Keratinocyte (primary cell): ENCODE data around the gene FABP6.

Source experiments
- CTCF ChIP-seq, 3 experiments: IDR thresholded peaks in 1 of 3; conservative IDR thresholded peaks in 1 of 3; optimal IDR thresholded peaks in 1 of 3; 2 replicates in 2 of 3; 3 replicates in 1 of 3; pipeline versions ENCODE3 to v1.5.1; 2011; ENCODE audit warnings: low read length in 3 of 3, mild to moderate bottlenecking in 3 of 3, moderate library complexity in 2 of 3, control low read depth in 1 of 3, inconsistent platforms in 1 of 3; ENCODE audit not compliant: insufficient read depth in 2 of 3; ENCODE audit errors: extremely low read depth in 1 of 3
- EZH2 ChIP-seq: IDR thresholded peaks from one replicate; pipeline ENCODE4 v1.6.1; 2012; ENCODE audit warnings: inconsistent platforms, mild to moderate bottlenecking, low read length, moderate library complexity

DNA sequence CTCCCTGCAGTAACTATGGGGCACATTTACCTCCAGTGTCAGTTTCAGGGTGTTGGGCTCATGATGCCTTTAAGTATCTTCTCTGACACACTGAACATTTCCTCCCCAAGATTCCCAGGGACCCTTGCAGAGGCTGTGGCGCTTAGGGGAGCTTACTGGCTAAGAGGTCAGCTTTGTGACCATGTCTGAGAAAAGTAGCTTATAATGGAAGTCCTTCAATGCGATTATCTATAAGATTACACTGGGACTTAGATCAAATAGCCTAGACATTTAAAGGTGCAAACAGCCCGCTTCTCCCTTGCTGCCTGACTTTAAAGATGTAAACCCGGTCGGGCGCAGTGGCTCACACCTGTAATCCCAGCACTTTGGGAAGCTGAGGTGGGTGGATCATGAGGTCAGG, 25.4 kb downstream of the FABP6 start:
- TF ChIP-seq CTCF (optimal IDR thresholded peaks at IDR 0.05 in 1 of 3, IDR thresholded peaks at IDR 0.05 in 1 of 3, conservative IDR thresholded peaks at IDR 0.05 in 1 of 3; ENCODE audit: extremely low read depth in 1 of 3, insufficient read depth in 2 of 3, low read length in 3 of 3) (no peak), EZH2 (no peak)
